ENCODE results near the gene SCAPER.

The SCAPER gene

GRCh38 chr15:76668900-76669299 lies 236.2 kb downstream of the SCAPER start:
- no peak for DNase-seq (ENCODE audit: low read depth in 2 of 2)

- DNase-seq (ENCODE audit: low read depth in 2 of 2): no peak
These were observed 237.0 kb downstream of the SCAPER start for GRCh38 chr15:76667943-76668715.

- DNase-seq (ENCODE audit: low read depth in 2 of 2): no peak
These were observed 240.2 kb downstream of the SCAPER start for GRCh38 chr15:76664895-76665294.

GRCh38 chr15:76664411-76664810 lies 240.7 kb downstream of the SCAPER start:
- no peak for DNase-seq (ENCODE audit: low read depth in 2 of 2)

- no peak for DNase-seq (ENCODE audit: low read depth in 2 of 2)
These were observed 241.6 kb downstream of the SCAPER start for GRCh38 chr15:76663529-76663928.

- DNase-seq (ENCODE audit: low read depth in 2 of 2): no peak
These were observed 256.3 kb downstream of the SCAPER start for GRCh38 chr15:76648732-76649444.

- no peak for DNase-seq (ENCODE audit: low read depth in 2 of 2)
These were observed 257.5 kb downstream of the SCAPER start for GRCh38 chr15:76647612-76648011.

GRCh38 chr15:76644646-76645045 lies 260.5 kb downstream of the SCAPER start:
- no peak for DNase-seq (ENCODE audit: low read depth in 2 of 2)

GRCh38 chr15:76642671-76643070 lies 262.5 kb downstream of the SCAPER start:
- no peak for DNase-seq (ENCODE audit: low read depth in 2 of 2)

GRCh38 chr15:76637166-76637565 lies 268.0 kb downstream of the SCAPER start:
- no peak for DNase-seq (ENCODE audit: low read depth in 2 of 2)

GRCh38 chr15:76636059-76636458 lies 269.1 kb downstream of the SCAPER start:
- DNase-seq (ENCODE audit: low read depth in 2 of 2): no peak

- no peak for DNase-seq (ENCODE audit: low read depth in 2 of 2)
These were observed 278.5 kb downstream of the SCAPER start for GRCh38 chr15:76626611-76627010.

GRCh38 chr15:76625267-76625666 lies 279.9 kb downstream of the SCAPER start:
- no peak for DNase-seq (ENCODE audit: low read depth in 2 of 2)

- DNase-seq (ENCODE audit: low read depth in 2 of 2): no peak
These were observed 290.4 kb downstream of the SCAPER start for GRCh38 chr15:76614725-76615124.

GRCh38 chr15:76588811-76589747 lies 316.1 kb downstream of the SCAPER start:
- no peak for DNase-seq (ENCODE audit: low read depth in 2 of 2)

GRCh38 chr15:76585576-76585897 lies 319.6 kb downstream of the SCAPER start:
- no peak for DNase-seq (ENCODE audit: low read depth in 2 of 2)

- DNase-seq (ENCODE audit: low read depth in 2 of 2): no peak
These were observed 320.1 kb downstream of the SCAPER start for GRCh38 chr15:76584868-76585575.

- DNase-seq (ENCODE audit: low read depth in 2 of 2): no peak
These were observed 322.6 kb downstream of the SCAPER start for GRCh38 chr15:76582550-76582949.

- no peak for DNase-seq (ENCODE audit: low read depth in 2 of 2)
These were observed 327.1 kb downstream of the SCAPER start for GRCh38 chr15:76577879-76578512.

- DNase-seq (ENCODE audit: low read depth in 2 of 2): no peak
These were observed 328.4 kb downstream of the SCAPER start for GRCh38 chr15:76576523-76577279.
